Activated B cell treated with CpG ODN at 0.5 μM for 24 hours (primary cell): ENCODE results near the gene WDR86. TPM values are rescaled to one million over a fixed set of nuclear protein-coding genes. Genes with fewer than 3 reads are reported as not detected.

Experiments used
- ATAC-seq: fragments of 200-7000 bp; cut with Tn5 transposase; one replicate; pipeline ENCODE4 v1.10.0; 2021; ENCODE audit warnings: low read depth, mild to moderate bottlenecking, moderate library complexity
- CTCF ChIA-PET: fragments of 350-600 bp; sonication (Branson Sonifier 250); formaldehyde crosslinking; loops from one replicate; lab custom pipeline; 2021; ENCODE audit warnings: antibody characterized with exemption; lab: Charles Lee
- POLR2A ChIA-PET: fragments of 350-600 bp; sonication (Branson Sonifier 250); formaldehyde crosslinking; loops from one replicate; lab custom pipeline; 2021; ENCODE audit warnings: antibody characterized with exemption; lab: Charles Lee
- DNase-seq: peaks from one replicate; pipeline ENCODE4 v3.0.0; 2022
- H3K27ac Mint-ChIP-seq: one replicate; pipeline ENCODE4 v1.8.0; 2020; ENCODE audit warnings: mixed read lengths
- H3K27me3 Mint-ChIP-seq: one replicate; pipeline ENCODE4 v1.8.0; 2021; ENCODE audit warnings: mixed read lengths
- H3K36me3 Mint-ChIP-seq: one replicate; pipeline ENCODE4 v1.8.0; 2021; ENCODE audit warnings: low read depth, mixed read lengths
- H3K4me1 Mint-ChIP-seq: one replicate; pipeline ENCODE4 v1.8.0; 2021; ENCODE audit warnings: mixed read lengths
- H3K4me3 Mint-ChIP-seq: one replicate; pipeline ENCODE4 v1.8.0; 2020; ENCODE audit warnings: mild to moderate bottlenecking, mixed read lengths
- H3K9me3 Mint-ChIP-seq: one replicate; pipeline ENCODE4 v1.8.0; 2020; ENCODE audit warnings: mixed read lengths
- intact Hi-C: fragments of 100-400 bp; cut with micrococcal nuclease; formaldehyde crosslinking; loops from one replicate; pipeline ENCODE4 v1.15.1; 2024
- total RNA-seq: library from RNA; stranded (reverse); gene quantifications from 2 replicates; pipeline ENCODE4 v1.2.3, GENCODE V29; 2022
- TF ChIP-seq, protein P1 (sequence below): fragments of 200-600 bp; IDR thresholded peaks from one replicate; pipeline ENCODE4 v1.8.0; 2022; ENCODE audit warnings: antibody characterized with exemption, mild to moderate bottlenecking

WDR86 gene
- total RNA-seq, 1 donor from 2014 or later = 0.33 TPM

GRCh38 chr7:151428378-151429236, 18.8 kb upstream of the WDR86 start:
- intact Hi-C loops = no loop called here
- no peaks in the 10 kb centered on the region for H3K9me3 Mint-ChIP-seq
- TF ChIP-seq, protein P1, sequence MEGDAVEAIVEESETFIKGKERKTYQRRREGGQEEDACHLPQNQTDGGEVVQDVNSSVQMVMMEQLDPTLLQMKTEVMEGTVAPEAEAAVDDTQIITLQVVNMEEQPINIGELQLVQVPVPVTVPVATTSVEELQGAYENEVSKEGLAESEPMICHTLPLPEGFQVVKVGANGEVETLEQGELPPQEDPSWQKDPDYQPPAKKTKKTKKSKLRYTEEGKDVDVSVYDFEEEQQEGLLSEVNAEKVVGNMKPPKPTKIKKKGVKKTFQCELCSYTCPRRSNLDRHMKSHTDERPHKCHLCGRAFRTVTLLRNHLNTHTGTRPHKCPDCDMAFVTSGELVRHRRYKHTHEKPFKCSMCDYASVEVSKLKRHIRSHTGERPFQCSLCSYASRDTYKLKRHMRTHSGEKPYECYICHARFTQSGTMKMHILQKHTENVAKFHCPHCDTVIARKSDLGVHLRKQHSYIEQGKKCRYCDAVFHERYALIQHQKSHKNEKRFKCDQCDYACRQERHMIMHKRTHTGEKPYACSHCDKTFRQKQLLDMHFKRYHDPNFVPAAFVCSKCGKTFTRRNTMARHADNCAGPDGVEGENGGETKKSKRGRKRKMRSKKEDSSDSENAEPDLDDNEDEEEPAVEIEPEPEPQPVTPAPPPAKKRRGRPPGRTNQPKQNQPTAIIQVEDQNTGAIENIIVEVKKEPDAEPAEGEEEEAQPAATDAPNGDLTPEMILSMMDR = no peak
- no peak overlapping the region for H3K4me3 Mint-ChIP-seq
- no peaks in the 10 kb centered on the region for H3K36me3 Mint-ChIP-seq
- ChIA-PET POLR2A (no interaction called here), CTCF (no interaction called here)
- peaks cover 13% of the 10 kb centered on the region for H3K4me1 Mint-ChIP-seq
- ATAC-seq = no peak
- H3K27me3 Mint-ChIP-seq = peaks cover 13% of the 10 kb centered on the region
- DNase-seq = no peak
- H3K27ac Mint-ChIP-seq = no peak overlapping the region

- intact Hi-C loops = no loop called here
- ATAC-seq = no peak
- POLR2A ChIA-PET = no interaction called here
- no peaks in the 10 kb centered on the region for H3K9me3 Mint-ChIP-seq
- no peak overlapping the region for H3K4me3 Mint-ChIP-seq
- no peak overlapping the region for H3K27ac Mint-ChIP-seq
- peaks cover 10% of the 10 kb centered on the region for H3K4me1 Mint-ChIP-seq
- TF ChIP-seq, protein P1 = no peak
- no peaks in the 10 kb centered on the region for H3K36me3 Mint-ChIP-seq
- H3K27me3 Mint-ChIP-seq = peaks cover 13% of the 10 kb centered on the region
- DNase-seq = no peak
- CTCF ChIA-PET = no interaction called here
These were observed 18.0 kb upstream of the WDR86 start for GRCh38 chr7:151427705-151428377.

DNA sequence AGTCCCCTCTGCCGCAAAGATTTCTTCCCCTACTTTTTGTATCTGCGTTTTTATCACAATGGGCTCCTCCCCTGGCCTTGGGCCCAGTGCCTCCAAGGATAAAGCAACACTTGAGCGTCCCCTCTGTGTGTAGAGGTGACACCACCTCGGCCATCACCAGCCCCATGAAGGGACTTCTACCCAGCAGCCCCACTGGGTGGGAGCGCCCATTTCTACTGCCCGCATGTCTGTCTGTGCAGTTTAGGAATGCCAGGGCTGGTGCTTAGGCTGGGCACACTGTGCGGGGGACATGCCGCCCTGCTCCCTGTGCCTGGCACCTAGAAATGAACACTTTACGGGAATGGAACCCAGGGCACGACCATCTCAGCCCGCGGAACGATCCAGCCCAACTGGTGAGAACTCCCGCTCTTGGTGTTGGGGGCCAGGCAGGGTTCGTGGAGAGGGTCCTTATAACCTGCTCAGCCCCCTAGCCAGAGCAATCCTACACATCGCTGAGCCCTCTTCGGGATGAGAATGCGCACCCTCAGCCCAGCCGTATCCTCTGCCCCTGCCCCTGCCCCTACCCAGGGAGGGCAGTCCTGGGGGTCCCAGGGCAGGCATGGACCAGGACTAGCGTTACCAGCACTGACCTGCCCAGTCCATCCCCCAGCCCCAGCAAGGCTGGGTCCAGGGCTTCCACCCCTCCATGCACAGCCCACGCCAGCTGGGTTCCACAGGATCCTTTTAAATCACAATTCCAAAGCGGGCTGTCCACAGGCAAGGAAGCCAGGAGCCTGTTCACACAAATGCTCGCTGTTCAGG, 17.3 kb upstream of the WDR86 start:
- intact Hi-C loops = no loop called here
- Mint-ChIP-seq H3K4me1 (peaks cover 7% of the 10 kb centered on the region), H3K4me3 (no peak overlapping the region), H3K36me3 (no peaks in the 10 kb centered on the region), H3K27me3 (peaks cover 17% of the 10 kb centered on the region), H3K27ac (no peak overlapping the region), H3K9me3 (peaks cover 3% of the 10 kb centered on the region)
- POLR2A ChIA-PET = no interaction called here
- DNase-seq = no peak
- TF ChIP-seq, protein P1 = no peak
- no peak for ATAC-seq
- CTCF ChIA-PET = no interaction called here

- TF ChIP-seq, protein P1 = no peak
- ATAC-seq (no peak), DNase-seq (no peak)
- ChIA-PET POLR2A (no interaction called here), CTCF (no interaction called here)
- Mint-ChIP-seq H3K4me1 (peaks cover 7% of the 10 kb centered on the region), H3K4me3 (no peak overlapping the region), H3K27me3 (peaks cover 22% of the 10 kb centered on the region), H3K36me3 (no peaks in the 10 kb centered on the region), H3K9me3 (peaks cover 9% of the 10 kb centered on the region), H3K27ac (no peak overlapping the region)
- intact Hi-C loops = no loop called here
These were observed 16.6 kb upstream of the WDR86 start for GRCh38 chr7:151426441-151426903.
